ENCODE results near the gene NRN1.

NRN1 gene

GRCh38 chr6:6002005-6002847 is 4.5 kb downstream of the NRN1 start:
- no peak for DNase-seq (ENCODE audit: low spot score)
- H3K27me3 ChIP-seq (ENCODE audit: insufficient read depth, poor library complexity, severe bottlenecking), result peaks cover 100% of the 10 kb centered on the region
- no peaks in the 10 kb centered on the region for H3K4me1 ChIP-seq (ENCODE audit: insufficient read depth, poor library complexity, severe bottlenecking)
- no peak for ATAC-seq (ENCODE audit: low read depth)
- H3K9me3 ChIP-seq (ENCODE audit: severe bottlenecking), result no peaks in the 10 kb centered on the region
- no peak overlapping the region for H3K27ac ChIP-seq (ENCODE audit: poor library complexity, severe bottlenecking)
- H3K4me3 ChIP-seq (ENCODE audit: severe bottlenecking), result no peak overlapping the region
- no peaks in the 10 kb centered on the region for H3K36me3 ChIP-seq (ENCODE audit: low read depth)
- no peak for TF ChIP-seq CTCF (IDR thresholded peaks at IDR 0.05; ENCODE audit: poor library complexity, severe bottlenecking)

GRCh38 chr6:6001443-6001842 is 5.3 kb downstream of the NRN1 start:
- Histone ChIP-seq H3K36me3 (ENCODE audit: low read depth) (no peaks in the 10 kb centered on the region), H3K4me1 (ENCODE audit: insufficient read depth, poor library complexity, severe bottlenecking) (no peaks in the 10 kb centered on the region), H3K4me3 (ENCODE audit: severe bottlenecking) (no peak overlapping the region), H3K27ac (ENCODE audit: poor library complexity, severe bottlenecking) (no peak overlapping the region), H3K9me3 (ENCODE audit: severe bottlenecking) (no peaks in the 10 kb centered on the region), H3K27me3 (ENCODE audit: insufficient read depth, poor library complexity, severe bottlenecking) (peaks cover 98% of the 10 kb centered on the region)
- DNase-seq (ENCODE audit: low spot score) (no peak), ATAC-seq (ENCODE audit: low read depth) (no peak)
- no peak for TF ChIP-seq CTCF (IDR thresholded peaks at IDR 0.05; ENCODE audit: poor library complexity, severe bottlenecking)

- Histone ChIP-seq H3K27me3 (ENCODE audit: insufficient read depth, poor library complexity, severe bottlenecking) (peaks cover 98% of the 10 kb centered on the region), H3K4me3 (ENCODE audit: severe bottlenecking) (no peak overlapping the region), H3K9me3 (ENCODE audit: severe bottlenecking) (no peaks in the 10 kb centered on the region), H3K4me1 (ENCODE audit: insufficient read depth, poor library complexity, severe bottlenecking) (no peaks in the 10 kb centered on the region), H3K27ac (ENCODE audit: poor library complexity, severe bottlenecking) (no peak overlapping the region), H3K36me3 (ENCODE audit: low read depth) (no peaks in the 10 kb centered on the region)
- TF ChIP-seq CTCF (IDR thresholded peaks at IDR 0.05; ENCODE audit: poor library complexity, severe bottlenecking), result no peak
- ATAC-seq (ENCODE audit: low read depth) (no peak), DNase-seq (ENCODE audit: low spot score) (no peak)
Measured at GRCh38 chr6:5999688-6000608, 6.8 kb downstream of the NRN1 start.

- DNase-seq (ENCODE audit: low spot score) (no peak), ATAC-seq (ENCODE audit: low read depth) (no peak)
- no peak for TF ChIP-seq CTCF (IDR thresholded peaks at IDR 0.05; ENCODE audit: poor library complexity, severe bottlenecking)
- Histone ChIP-seq H3K27me3 (ENCODE audit: insufficient read depth, poor library complexity, severe bottlenecking) (peaks cover 98% of the 10 kb centered on the region), H3K9me3 (ENCODE audit: severe bottlenecking) (no peaks in the 10 kb centered on the region), H3K4me1 (ENCODE audit: insufficient read depth, poor library complexity, severe bottlenecking) (no peaks in the 10 kb centered on the region), H3K27ac (ENCODE audit: poor library complexity, severe bottlenecking) (no peak overlapping the region), H3K36me3 (ENCODE audit: low read depth) (no peaks in the 10 kb centered on the region), H3K4me3 (ENCODE audit: severe bottlenecking) (no peak overlapping the region)
Measured at GRCh38 chr6:5998711-5999687, 7.7 kb downstream of the NRN1 start.

Data from RWPE2 (cell line).